HG02885 (cell line): ENCODE measurements around the gene VN1R5.
"Not testable (repeated sequence)": the region's sequence is repeated elsewhere in the genome, so short reads cannot be mapped to it uniquely, and the experiment has no call there.

Experiments
- ATAC-seq: cut with Tn5 transposase; IDR thresholded peaks from one replicate; pipeline ENCODE4 v1.9.1; 2021; ENCODE audit warnings: mild to moderate bottlenecking; ENCODE audit not compliant: unreplicated experiment, poor library complexity

Gene VN1R5

DNA sequence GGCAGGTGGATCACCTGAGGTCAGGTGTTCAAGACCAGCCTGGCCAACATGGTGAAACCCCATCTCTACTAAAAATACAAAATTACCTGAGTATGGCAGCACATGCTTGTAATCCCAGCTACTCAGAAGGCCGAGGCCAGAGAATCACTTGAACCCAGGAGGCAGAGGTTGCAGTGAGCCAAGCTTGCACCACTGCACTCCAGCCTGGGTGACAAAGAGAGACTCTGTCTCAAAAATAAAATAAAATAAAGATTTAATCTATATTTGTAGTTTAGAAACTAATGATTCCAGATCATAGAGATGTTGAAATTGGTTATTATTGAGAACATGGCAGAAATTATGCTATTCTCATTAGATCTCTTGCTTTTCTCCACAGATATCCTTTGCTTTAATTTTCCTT, at the start of gene VN1R5:
TSS of gene VN1R5 (plus strand) at position 301 of the 400 bp plus-strand sequence.
- not testable (repeated sequence) for ATAC-seq

DNA sequence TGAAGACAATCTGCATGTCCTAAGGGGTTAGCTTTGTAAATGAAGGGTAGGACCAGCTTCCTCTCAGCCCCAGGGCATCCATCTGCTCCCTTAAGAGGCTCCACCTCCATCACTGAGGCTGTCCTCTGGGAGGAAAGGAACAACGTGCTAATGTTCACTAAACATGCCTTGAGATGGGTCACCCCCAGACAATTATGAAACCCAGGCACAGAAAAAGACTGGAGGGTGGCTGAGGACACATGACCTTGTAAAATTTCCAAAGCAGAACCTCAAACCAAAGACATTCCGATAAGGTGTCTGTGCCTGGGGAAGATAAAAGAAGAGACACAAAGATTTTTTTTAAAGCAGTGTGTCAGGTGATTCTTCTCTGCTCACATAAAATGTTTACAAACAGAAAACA, 46.5 kb upstream of the VN1R5 start:
- ATAC-seq, result no peak

- peak; percentile 1 for ATAC-seq
Observed at GRCh38 chr1:247210062-247210375, 45.9 kb upstream of the VN1R5 start.

DNA sequence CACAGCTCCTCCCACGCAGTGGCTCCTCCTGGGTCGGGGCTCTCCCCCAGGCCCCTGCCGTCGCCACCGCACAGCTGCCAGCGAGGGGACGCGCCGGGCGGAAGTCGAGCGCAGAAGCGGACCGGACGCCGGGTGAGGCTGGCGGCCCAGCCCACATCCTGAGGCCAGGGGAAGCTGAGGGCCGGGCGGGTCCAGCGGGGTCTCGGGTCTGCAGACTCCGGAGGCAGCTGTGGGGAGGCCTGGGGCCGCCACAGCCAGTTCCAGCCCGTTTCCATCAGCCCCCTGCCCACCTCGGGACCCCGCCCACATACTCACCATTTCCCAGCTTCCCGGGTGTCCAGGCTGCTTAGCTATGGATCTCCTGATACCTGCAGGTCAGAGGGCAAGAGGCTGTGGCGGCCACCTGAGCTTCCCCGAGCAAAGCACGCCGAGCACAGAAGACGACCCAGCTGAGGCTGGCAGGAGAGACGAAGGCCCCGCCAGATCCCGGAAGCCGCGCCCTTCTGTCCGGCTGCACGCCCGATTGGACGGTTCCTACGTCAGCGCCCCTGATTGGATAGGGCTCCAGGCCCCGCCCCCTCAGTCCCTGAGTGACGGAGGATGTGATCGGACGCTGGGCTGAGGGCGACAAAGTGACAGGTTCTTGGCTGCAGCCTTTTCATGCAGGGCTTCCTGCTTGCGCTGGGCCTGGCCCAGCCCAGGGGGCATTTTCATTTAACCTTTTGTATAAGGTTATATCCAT, 45.3 kb upstream of the VN1R5 start:
- peak; percentile 91 for ATAC-seq

GRCh38 chr1:247211339-247211738, 44.5 kb upstream of the VN1R5 start:
- ATAC-seq, result no peak

GRCh38 chr1:247212012-247212411, 43.9 kb upstream of the VN1R5 start:
- peak; percentile 56 for ATAC-seq

DNA sequence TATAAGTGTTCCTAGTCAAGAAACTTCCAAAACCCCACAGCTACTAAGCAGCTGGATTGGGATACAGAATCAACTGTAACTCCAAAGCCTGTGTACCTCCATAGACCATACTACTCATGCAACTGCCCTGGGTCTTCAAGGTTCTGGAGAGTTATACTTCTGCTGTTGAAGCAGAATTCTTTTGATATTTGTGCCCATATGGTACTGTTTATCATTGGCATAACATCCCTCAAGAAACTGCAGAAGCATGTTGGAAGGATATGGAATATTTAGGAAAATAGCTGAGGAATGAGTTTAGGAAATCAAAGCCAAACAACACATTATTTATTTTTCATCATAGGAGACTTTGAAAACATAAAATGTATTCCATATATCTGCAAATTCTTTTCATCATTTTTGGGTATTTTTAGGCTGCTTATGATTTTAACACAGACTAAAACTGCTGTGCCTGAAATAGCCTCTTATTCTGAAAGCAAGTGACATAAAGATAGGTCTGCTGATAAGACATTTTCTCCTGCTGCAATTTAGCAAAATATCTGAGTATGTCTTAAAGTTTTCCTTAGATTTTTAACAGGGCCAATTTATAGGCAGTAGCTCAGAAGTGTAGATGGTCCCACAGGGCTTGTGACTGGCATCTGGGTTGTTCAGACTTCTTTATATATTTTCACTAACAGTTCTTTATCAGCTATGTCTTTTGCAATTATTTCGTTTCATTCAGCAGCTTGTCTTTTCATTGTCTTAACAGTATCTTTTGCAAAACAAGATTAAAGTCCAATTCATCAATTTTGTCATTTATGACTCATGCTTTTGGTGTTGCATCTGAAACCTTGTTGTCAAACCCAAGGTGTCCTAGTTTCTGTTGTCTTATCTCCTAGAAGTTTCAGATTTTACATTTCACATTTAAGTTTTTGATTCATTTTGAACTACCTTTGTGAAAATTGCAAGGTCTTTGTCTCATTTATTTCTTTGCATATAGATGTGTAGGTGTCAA, 43.0 kb upstream of the VN1R5 start:
- no peak for ATAC-seq

DNA sequence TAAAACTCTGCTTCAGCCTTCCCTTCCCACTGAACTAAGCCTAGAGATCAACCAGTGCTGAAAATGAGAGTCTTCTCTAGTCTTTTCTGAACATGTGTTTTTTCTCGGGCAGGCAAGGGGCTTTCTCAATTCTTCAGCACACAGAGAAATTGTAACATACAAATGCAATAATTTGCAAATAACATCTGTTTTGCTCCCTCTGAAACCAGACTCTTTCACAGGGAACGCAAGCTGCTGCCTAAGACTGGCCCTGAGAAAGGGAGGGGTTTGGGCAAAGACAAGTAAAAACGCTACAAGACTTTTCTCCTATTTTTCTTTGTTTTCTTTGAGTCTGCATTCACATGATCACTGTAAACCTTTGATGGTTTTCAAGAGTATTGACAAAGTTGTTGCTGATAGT, 39.6 kb upstream of the VN1R5 start:
- ATAC-seq, result no peak

- no peak for ATAC-seq
Observed at GRCh38 chr1:247218121-247218651, 37.7 kb upstream of the VN1R5 start.

GRCh38 chr1:247220280-247220679, 35.6 kb upstream of the VN1R5 start:
- not testable (repeated sequence) for ATAC-seq

- ATAC-seq, result no peak
Observed at GRCh38 chr1:247222840-247223239, 33.0 kb upstream of the VN1R5 start.

- ATAC-seq, result no peak
Observed at GRCh38 chr1:247224822-247225221, 31.1 kb upstream of the VN1R5 start.

DNA sequence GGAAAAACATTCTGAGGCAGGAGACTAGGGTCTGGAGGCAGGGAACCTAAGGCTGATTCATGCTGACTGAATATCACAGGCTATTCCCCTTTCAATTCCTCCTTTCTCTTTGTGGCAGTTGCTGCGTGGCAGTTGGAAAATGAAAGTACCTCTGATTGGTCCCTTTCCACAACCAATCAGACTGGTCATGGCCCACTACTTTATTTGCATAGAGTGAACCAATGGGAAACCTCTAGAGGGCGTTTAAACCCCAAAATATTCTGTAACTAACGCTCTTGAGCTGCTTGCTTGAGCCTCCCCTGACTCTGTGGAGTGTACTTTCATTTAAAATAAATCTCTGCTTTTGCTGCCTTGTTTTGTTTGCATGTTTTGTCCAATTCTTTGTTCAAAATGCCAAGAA, 27.7 kb upstream of the VN1R5 start:
- no peak for ATAC-seq

- ATAC-seq, result no peak
Observed at GRCh38 chr1:247241691-247242090, 14.2 kb upstream of the VN1R5 start.

GRCh38 chr1:247243524-247244137, 12.2 kb upstream of the VN1R5 start:
- ATAC-seq, result no peak

GRCh38 chr1:247246325-247247115, 9.4 kb upstream of the VN1R5 start:
- ATAC-seq, result no peak

DNA sequence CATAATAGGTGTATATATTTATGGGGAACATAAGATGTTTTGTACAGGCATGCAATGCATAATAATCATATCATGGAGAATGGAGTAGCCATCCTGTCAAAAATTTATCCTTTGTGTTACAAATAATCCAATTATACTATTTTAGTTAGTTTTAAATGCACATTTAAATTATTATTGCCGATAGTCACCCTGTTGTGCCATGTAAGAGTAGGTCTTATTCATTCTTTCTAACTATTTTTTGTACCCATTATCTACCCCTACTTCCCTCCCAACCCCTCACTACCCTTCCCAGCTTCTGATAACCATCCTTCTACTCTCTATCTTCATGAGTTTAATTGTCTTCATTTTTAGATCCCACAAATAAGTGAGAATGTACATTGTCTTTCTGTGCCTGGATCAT, 8.3 kb upstream of the VN1R5 start:
- no peak for ATAC-seq

GRCh38 chr1:247266053-247266452, 10.2 kb downstream of the VN1R5 start:
- no peak for ATAC-seq

- no peak for ATAC-seq
Observed at GRCh38 chr1:247268390-247269045, 12.6 kb downstream of the VN1R5 start.
